HFFc6 (cell line): Measurements from ENCODE around the gene AMOTL1. TPM values are rescaled to one million over a fixed set of nuclear protein-coding genes. Genes with fewer than 3 reads are reported as not detected.

Experiments used
- DNase-seq: peaks from one replicate; pipeline ENCODE4 v3.0.0-alpha.2; 2018
- H3K27ac Mint-ChIP-seq: 2 replicates; pipeline ENCODE4 v1.8.0; 2020; ENCODE audit warnings: mild to moderate bottlenecking, mixed read lengths
- H3K27me3 Mint-ChIP-seq: 2 replicates; pipeline ENCODE4 v1.8.0; 2021; ENCODE audit warnings: mild to moderate bottlenecking, moderate library complexity, mixed read lengths; ENCODE audit not compliant: insufficient read depth
- H3K36me3 Mint-ChIP-seq: 2 replicates; pipeline ENCODE4 v1.8.0; 2021; ENCODE audit warnings: low read depth, mixed read lengths
- H3K4me1 Mint-ChIP-seq: 2 replicates; pipeline ENCODE4 v1.8.0; 2020; ENCODE audit warnings: low read depth, mixed read lengths
- H3K4me3 Mint-ChIP-seq: 2 replicates; pipeline ENCODE4 v1.8.0; 2020; ENCODE audit warnings: mild to moderate bottlenecking, moderate library complexity, mixed read lengths
- H3K9me3 Mint-ChIP-seq: 2 replicates; pipeline ENCODE4 v1.8.0; 2020; ENCODE audit warnings: mild to moderate bottlenecking, mixed read lengths
- total RNA-seq, 6 experiments: library from RNA; stranded (reverse); fragmentation: NEBNext Ultra II Directional; extraction: Animal tissue kit (Norgen Biotek cat#: 25700); gene quantifications; 2 replicates in 1 of 6; 3 replicates in 5 of 6; pipeline ENCODE4 v1.2.3, GENCODE V29; 2021
- TF ChIP-seq, protein P1 (sequence below): fragments of 200-600 bp; sonication (generic); IDR thresholded peaks from 2 replicates; pipeline ENCODE4 v1.5.0; 2021; ENCODE audit warnings: antibody characterized with exemption, mild to moderate bottlenecking

The AMOTL1 gene
- total RNA-seq, 6 experiments from 2014 or later, result 43.1 to 65.9 (median 48.4) TPM

- Mint-ChIP-seq H3K27ac (peak overlapping the region; percentile 27; the same call in 1 of the 2 replicates), H3K4me1 (peaks cover 46% of the 10 kb centered on the region), H3K27me3 (no peaks in the 10 kb centered on the region), H3K9me3 (peaks cover 34% of the 10 kb centered on the region), H3K36me3 (peaks cover 50% of the 10 kb centered on the region), H3K4me3 (no peak overlapping the region)
- DNase-seq, result no peak
- TF ChIP-seq, protein P1, sequence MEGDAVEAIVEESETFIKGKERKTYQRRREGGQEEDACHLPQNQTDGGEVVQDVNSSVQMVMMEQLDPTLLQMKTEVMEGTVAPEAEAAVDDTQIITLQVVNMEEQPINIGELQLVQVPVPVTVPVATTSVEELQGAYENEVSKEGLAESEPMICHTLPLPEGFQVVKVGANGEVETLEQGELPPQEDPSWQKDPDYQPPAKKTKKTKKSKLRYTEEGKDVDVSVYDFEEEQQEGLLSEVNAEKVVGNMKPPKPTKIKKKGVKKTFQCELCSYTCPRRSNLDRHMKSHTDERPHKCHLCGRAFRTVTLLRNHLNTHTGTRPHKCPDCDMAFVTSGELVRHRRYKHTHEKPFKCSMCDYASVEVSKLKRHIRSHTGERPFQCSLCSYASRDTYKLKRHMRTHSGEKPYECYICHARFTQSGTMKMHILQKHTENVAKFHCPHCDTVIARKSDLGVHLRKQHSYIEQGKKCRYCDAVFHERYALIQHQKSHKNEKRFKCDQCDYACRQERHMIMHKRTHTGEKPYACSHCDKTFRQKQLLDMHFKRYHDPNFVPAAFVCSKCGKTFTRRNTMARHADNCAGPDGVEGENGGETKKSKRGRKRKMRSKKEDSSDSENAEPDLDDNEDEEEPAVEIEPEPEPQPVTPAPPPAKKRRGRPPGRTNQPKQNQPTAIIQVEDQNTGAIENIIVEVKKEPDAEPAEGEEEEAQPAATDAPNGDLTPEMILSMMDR, result no peak
Measured at GRCh38 chr11:94814272-94814976, 46.3 kb downstream of the AMOTL1 start.

DNA sequence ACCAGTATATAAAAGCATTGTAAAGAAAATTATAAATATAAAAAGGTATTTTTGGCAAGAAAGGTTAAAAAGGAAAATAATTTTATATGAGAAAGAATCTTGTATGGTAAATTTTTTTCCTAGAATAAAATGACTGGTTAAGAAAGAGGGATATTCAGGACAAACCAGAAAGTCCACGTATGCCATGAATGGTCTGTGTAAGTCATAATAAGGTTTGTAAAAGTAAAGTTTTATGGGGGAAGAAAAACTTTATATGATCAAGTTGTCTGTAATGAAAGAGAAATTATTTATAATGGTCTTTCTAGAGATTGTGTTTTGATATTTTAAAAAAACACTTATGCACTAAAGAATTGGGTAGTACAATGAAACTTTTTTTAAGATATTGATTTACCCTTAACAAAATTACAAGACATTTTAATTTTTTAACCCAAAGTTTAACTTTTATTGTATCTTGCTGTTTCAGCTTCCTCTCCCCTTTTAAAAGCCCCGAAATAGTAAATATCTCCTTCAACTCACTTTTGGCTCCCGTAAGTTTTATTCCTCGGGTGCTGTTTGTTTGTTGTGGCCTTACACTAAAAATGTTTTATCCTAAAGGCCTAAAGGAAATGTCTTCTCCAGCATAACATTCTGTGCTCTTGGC lies 47.7 kb downstream of the AMOTL1 start:
- peaks cover 32% of the 10 kb centered on the region for H3K4me1 Mint-ChIP-seq
- TF ChIP-seq, protein P1, result no peak
- no peak overlapping the region for H3K27ac Mint-ChIP-seq
- peaks cover 49% of the 10 kb centered on the region for H3K36me3 Mint-ChIP-seq
- H3K27me3 Mint-ChIP-seq, result no peaks in the 10 kb centered on the region
- DNase-seq, result no peak
- H3K9me3 Mint-ChIP-seq, result peaks cover 34% of the 10 kb centered on the region
- no peak overlapping the region for H3K4me3 Mint-ChIP-seq

- H3K9me3 Mint-ChIP-seq, result peaks cover 13% of the 10 kb centered on the region
- DNase-seq, result no peak
- no peak overlapping the region for H3K27ac Mint-ChIP-seq
- H3K4me1 Mint-ChIP-seq, result peaks cover 12% of the 10 kb centered on the region
- no peaks in the 10 kb centered on the region for H3K27me3 Mint-ChIP-seq
- peaks cover 55% of the 10 kb centered on the region for H3K36me3 Mint-ChIP-seq
- no peak overlapping the region for H3K4me3 Mint-ChIP-seq
- TF ChIP-seq, protein P1, result no peak
Measured at GRCh38 chr11:94820480-94820879, 52.3 kb downstream of the AMOTL1 start.

DNA sequence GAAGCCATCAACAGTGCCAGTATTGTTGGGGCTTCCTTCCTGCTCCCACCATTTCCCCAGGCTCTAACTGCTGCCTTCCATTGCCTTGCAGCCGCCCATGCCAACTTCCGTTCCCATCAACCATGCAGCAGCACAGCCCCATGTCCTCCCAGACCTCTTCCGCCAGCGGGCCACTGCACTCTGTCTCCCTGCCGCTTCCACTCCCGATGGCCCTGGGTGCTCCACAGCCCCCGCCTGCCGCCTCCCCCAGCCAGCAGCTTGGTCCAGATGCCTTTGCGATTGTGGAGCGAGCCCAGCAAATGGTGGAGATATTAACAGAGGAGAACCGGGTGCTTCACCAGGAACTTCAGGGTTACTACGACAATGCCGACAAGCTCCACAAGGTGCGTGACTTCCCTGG lies 53.3 kb downstream of the AMOTL1 start:
- Mint-ChIP-seq H3K36me3 (peaks cover 50% of the 10 kb centered on the region), H3K27me3 (no peaks in the 10 kb centered on the region), H3K4me1 (peaks cover 19% of the 10 kb centered on the region), H3K27ac (no peak overlapping the region), H3K4me3 (no peak overlapping the region), H3K9me3 (peaks cover 4% of the 10 kb centered on the region)
- DNase-seq, result no peak
- TF ChIP-seq, protein P1, result no peak

DNA sequence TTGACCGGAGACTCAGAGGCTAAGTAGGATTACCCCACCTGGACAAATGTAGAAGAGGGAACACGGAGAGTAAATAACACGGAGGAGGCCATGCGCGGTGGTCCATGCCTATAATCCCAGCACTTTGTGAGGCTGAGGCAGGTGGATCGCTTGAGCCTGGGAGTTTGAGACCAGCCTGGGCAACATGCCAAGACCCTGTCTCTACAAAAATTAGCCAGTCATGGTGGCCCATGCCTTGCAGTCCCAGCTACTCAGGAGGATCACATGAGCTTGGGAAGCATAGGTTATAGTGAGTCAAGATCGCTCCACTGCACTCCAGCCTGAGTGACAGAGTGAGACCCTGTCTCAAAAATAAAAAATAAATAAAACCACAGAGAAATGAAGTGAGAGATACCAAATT lies 53.9 kb downstream of the AMOTL1 start:
- TF ChIP-seq, protein P1, result no peak
- Mint-ChIP-seq H3K9me3 (no peaks in the 10 kb centered on the region), H3K4me3 (no peak overlapping the region), H3K36me3 (peaks cover 52% of the 10 kb centered on the region), H3K27me3 (no peaks in the 10 kb centered on the region), H3K4me1 (peaks cover 25% of the 10 kb centered on the region), H3K27ac (no peak overlapping the region)
- DNase-seq, result no peak
